K562 (cell line): ENCODE data around the gene PPP3CA. TPM values are rescaled to one million over a fixed set of nuclear protein-coding genes. Genes with fewer than 3 reads are reported as not detected.

ENCODE experiments used
- CHAMP1 ChIP-seq: fragments of 450-650 bp; IDR thresholded peaks from 2 replicates; pipeline ENCODE4 v1.6.1; 2016; ENCODE audit warnings: mild to moderate bottlenecking
- CTCF ChIP-seq, 3 experiments: IDR thresholded peaks in 2 of 3; conservative IDR thresholded peaks in 1 of 3; 2 replicates each; pipeline ENCODE4 v1.5.1; 2011 to 2012; ENCODE audit warnings: low read length in 3 of 3, mild to moderate bottlenecking in 3 of 3, control low read depth in 2 of 3, improper control_type of control experiment in 1 of 3, inconsistent platforms in 1 of 3, low read depth in 1 of 3, mixed read lengths in 1 of 3, moderate library complexity in 1 of 3; ENCODE audit not compliant: insufficient read depth in 2 of 3
- DEAF1 ChIP-seq: fragments of 450-650 bp; formaldehyde crosslinking; IDR thresholded peaks from 2 replicates; pipeline ENCODE4 v1.4.0; 2020; ENCODE audit warnings: mild to moderate bottlenecking, moderate library complexity
- EP400 ChIP-seq: fragments of 450-650 bp; IDR thresholded peaks from 2 replicates; pipeline ENCODE4 v1.6.1; 2017; ENCODE audit warnings: antibody characterized with exemption, mild to moderate bottlenecking, moderate library complexity
- EZH2 ChIP-seq: IDR thresholded peaks from 2 replicates; pipeline ENCODE4 v1.6.1; 2012; ENCODE audit warnings: low read depth, mild to moderate bottlenecking, inconsistent platforms, low read length, borderline replicate concordance
- ILK ChIP-seq: fragments of 450-650 bp; IDR thresholded peaks from 2 replicates; pipeline ENCODE4 v1.6.1; 2016; ENCODE audit warnings: missing genetic modification characterization, low read depth, mild to moderate bottlenecking, missing compliant biosample characterization, moderate library complexity, borderline replicate concordance
- MAFF ChIP-seq: IDR thresholded peaks from 2 replicates; pipeline ENCODE4 v1.6.1; 2012; ENCODE audit warnings: low read length, improper control_type of control experiment
- MAFK ChIP-seq: IDR thresholded peaks from 2 replicates; pipeline ENCODE4 v1.6.1; 2011; ENCODE audit warnings: low read length, improper control_type of control experiment
- MITF ChIP-seq: IDR thresholded peaks from 2 replicates; pipeline ENCODE4 v1.6.1; 2014; ENCODE audit warnings: antibody characterized with exemption
- RAD21 ChIP-seq, 2 experiments: fragments of 250-450 bp in 1 of 2; fragments of 450-650 bp in 1 of 2; sonication (Bioruptor Pico) in 1 of 2; formaldehyde crosslinking in 1 of 2; IDR thresholded peaks in 1 of 2; conservative IDR thresholded peaks in 1 of 2; 2 replicates each; pipeline versions ENCODE4 v1.4.0 to v1.8.0; 2020 to 2022; ENCODE audit warnings: mild to moderate bottlenecking in 2 of 2, moderate library complexity in 1 of 2
- THRB ChIP-seq: fragments of 450-650 bp; formaldehyde crosslinking; conservative IDR thresholded peaks from 2 replicates; pipeline ENCODE4 v1.4.0; 2022; ENCODE audit warnings: mild to moderate bottlenecking, missing genetic modification characterization
- ZNF75A ChIP-seq: fragments of 450-650 bp; formaldehyde crosslinking; IDR thresholded peaks from 2 replicates; pipeline ENCODE4 v1.4.0; 2020; ENCODE audit warnings: mild to moderate bottlenecking
- polyA plus RNA-seq, 8 experiments: library from polyadenylated mRNA; depleted of rRNA in 4 of 8; stranded (reverse) in 5 of 8; unstranded in 3 of 8; fragments of >200 nt; fragmentation: Nextera tagmentation in 2 of 8; fragmentation: Illumina TruSeq in 1 of 8; extraction: Ambion mirVana in 2 of 8; extraction: Trizol in 1 of 8; gene quantifications; 2 replicates each; pipeline versions ENCODE4 v1.2.1 to v1.2.3, GENCODE V29; 2011 to 2014; ENCODE audit warnings: inconsistent platforms in 1 of 8, missing spikeins in 1 of 8
- total RNA-seq, 7 experiments: library from RNA; depleted of rRNA in 6 of 7; stranded (reverse); fragments of >200 nt in 6 of 7; fragmentation: Illumina TruSeq in 2 of 7; extraction: Trizol in 2 of 7; gene quantifications; 2 replicates each; pipeline versions ENCODE4 v1.2.1 to v1.2.3, GENCODE V29; 2011 to 2021; ENCODE audit warnings: low replicate concordance in 1 of 7
- TF ChIP-seq, protein P1 (sequence below): sonication (generic); formaldehyde crosslinking; IDR thresholded peaks from 2 replicates; pipeline ENCODE4 v1.9.0; 2022; ENCODE audit warnings: mild to moderate bottlenecking, missing genetic modification reagents

Gene PPP3CA
- total and polyA plus RNA-seq, 9 of the 15 experiments (the other 6 are each of a cell fraction or from before 2014, with no cell fraction given) = 0.94 to 3.2 (median 1.6) TPM

- TF ChIP-seq CTCF (IDR thresholded peaks at IDR 0.05 in 2 of 3, conservative IDR thresholded peaks at IDR 0.05 in 1 of 3; ENCODE audit: insufficient read depth in 2 of 3, low read depth in 1 of 3, low read length in 3 of 3) = peak; percentile 8 to 31 (median 29); a peak in 1 of 6 replicates
- TF ChIP-seq EP400 = no peak
- TF ChIP-seq MAFK = peak; percentile 93
- TF ChIP-seq THRB (CRISPR knock-in tag) = no peak
- peak; percentile 91 for TF ChIP-seq MAFF
- TF ChIP-seq EZH2 = no peak
- TF ChIP-seq DEAF1 = peak; percentile 73
- TF ChIP-seq MITF = no peak
- TF ChIP-seq, protein P1, sequence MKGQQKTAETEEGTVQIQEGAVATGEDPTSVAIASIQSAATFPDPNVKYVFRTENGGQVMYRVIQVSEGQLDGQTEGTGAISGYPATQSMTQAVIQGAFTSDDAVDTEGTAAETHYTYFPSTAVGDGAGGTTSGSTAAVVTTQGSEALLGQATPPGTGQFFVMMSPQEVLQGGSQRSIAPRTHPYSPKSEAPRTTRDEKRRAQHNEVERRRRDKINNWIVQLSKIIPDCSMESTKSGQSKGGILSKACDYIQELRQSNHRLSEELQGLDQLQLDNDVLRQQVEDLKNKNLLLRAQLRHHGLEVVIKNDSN (CRISPR knock-in tag) = no peak
- peak; percentile 79 to 91 for TF ChIP-seq RAD21 (CRISPR knock-in tag; conservative IDR thresholded peaks at IDR 0.05 in 1 of 2, IDR thresholded peaks at IDR 0.05 in 1 of 2)
- TF ChIP-seq ZNF75A (CRISPR knock-in tag) = no peak
- TF ChIP-seq ILK (tag) = no peak
- TF ChIP-seq CHAMP1 = no peak
Measured at GRCh38 chr4:101169044-101170014, 178.0 kb downstream of the PPP3CA start (continued).
